ENCODE results near the gene NEK6. TPM values are rescaled to one million over a fixed set of nuclear protein-coding genes. Genes with fewer than 3 reads are reported as not detected.
A peak's percentile ranks its signal among the peaks of the same experiment; 100 is the strongest.

NEK6 gene
- total RNA-seq, 2 donors from 2014 or later, result 50.7 to 77.7 TPM

- DNase-seq, result peak in 1 of 2 donors; percentile 15
- intact Hi-C loops (cut with DNase I, micrococcal nuclease), result no loop called here
- ATAC-seq, result no peak
Measured at GRCh38 chr9:124257070-124257843, 492 bp upstream of the NEK6 start.

GRCh38 chr9:124258607-124259157 is 933 bp downstream of the NEK6 start:
- peak; percentile 48 to 50 for DNase-seq
- intact Hi-C loops (cut with DNase I, micrococcal nuclease), result no loop called here
- peak; percentile 45 for ATAC-seq

GRCh38 chr9:124259158-124259808 is 1.5 kb downstream of the NEK6 start:
- ATAC-seq (peak; percentile 56), DNase-seq (peak; percentile 78 to 83)
- intact Hi-C loops (cut with DNase I, micrococcal nuclease), result no loop called here

- DNase-seq (peak in 1 of 2 donors; percentile 67), ATAC-seq (peak; percentile 50)
- intact Hi-C loops (cut with DNase I, micrococcal nuclease), result no loop called here
Measured at GRCh38 chr9:124260769-124261603, 3.2 kb downstream of the NEK6 start.

GRCh38 chr9:124261736-124262648 is 4.2 kb downstream of the NEK6 start:
- DNase-seq (no peak), ATAC-seq (no peak)
- intact Hi-C loops (cut with DNase I, micrococcal nuclease), result no loop called here

- DNase-seq (no peak), ATAC-seq (no peak)
- intact Hi-C loops (cut with DNase I, micrococcal nuclease), result no loop called here
Measured at GRCh38 chr9:124262649-124262972, 4.9 kb downstream of the NEK6 start.

- intact Hi-C loops (cut with DNase I, micrococcal nuclease), result no loop called here
- ATAC-seq (no peak), DNase-seq (no peak)
Measured at GRCh38 chr9:124263213-124263612, 5.5 kb downstream of the NEK6 start.

- intact Hi-C loops (cut with DNase I, micrococcal nuclease), result no loop called here
- ATAC-seq (peak; percentile 47), DNase-seq (peak; percentile 58)
Measured at GRCh38 chr9:124263800-124264426, 6.2 kb downstream of the NEK6 start.

- ATAC-seq (no peak), DNase-seq (no peak)
- intact Hi-C loops (cut with DNase I, micrococcal nuclease), result no loop called here
Measured at GRCh38 chr9:124264823-124265233, 7.1 kb downstream of the NEK6 start.

GRCh38 chr9:124265551-124265950 is 7.8 kb downstream of the NEK6 start:
- intact Hi-C loops (cut with DNase I, micrococcal nuclease), result no loop called here
- DNase-seq, result no peak
- no peak for ATAC-seq

GRCh38 chr9:124266139-124266825 is 8.5 kb downstream of the NEK6 start:
- intact Hi-C loops (cut with DNase I, micrococcal nuclease), result no loop called here
- DNase-seq (no peak), ATAC-seq (no peak)

- no peak for ATAC-seq
- intact Hi-C loops (cut with DNase I, micrococcal nuclease), result no loop called here
- no peak for DNase-seq
Measured at GRCh38 chr9:124266826-124267201, 9.1 kb downstream of the NEK6 start.

GRCh38 chr9:124267271-124267807 is 9.6 kb downstream of the NEK6 start:
- intact Hi-C loops (cut with DNase I, micrococcal nuclease), result no loop called here
- DNase-seq (peak; percentile 77 to 85), ATAC-seq (peak; percentile 64)

GRCh38 chr9:124268248-124268647 is 10.5 kb downstream of the NEK6 start:
- ATAC-seq, result no peak
- intact Hi-C loops (cut with DNase I, micrococcal nuclease), result no loop called here

GRCh38 chr9:124268661-124269060 is 10.9 kb downstream of the NEK6 start:
- ATAC-seq (no peak), DNase-seq (no peak)
- intact Hi-C loops (cut with DNase I, micrococcal nuclease), result no loop called here

More at GRCh38 chr9:124268248-124268647, 10.5 kb downstream of the NEK6 start:
- no peak for DNase-seq

GRCh38 chr9:124269556-124269955 is 11.8 kb downstream of the NEK6 start:
- DNase-seq (no peak), ATAC-seq (no peak)
- intact Hi-C loops (cut with DNase I, micrococcal nuclease), result no loop called here

All from left colon (tissue), 2 donors.